Measurements from ENCODE around the gene TLK1. TPM values are rescaled to one million over a fixed set of nuclear protein-coding genes. Genes with fewer than 3 reads are reported as not detected.

The TLK1 gene
- total and polyA plus RNA-seq, 10 of the 15 experiments (the other 5 are each of a cell fraction or from before 2014, with no cell fraction given), result 25.1 to 126 (median 57.3) TPM

DNA sequence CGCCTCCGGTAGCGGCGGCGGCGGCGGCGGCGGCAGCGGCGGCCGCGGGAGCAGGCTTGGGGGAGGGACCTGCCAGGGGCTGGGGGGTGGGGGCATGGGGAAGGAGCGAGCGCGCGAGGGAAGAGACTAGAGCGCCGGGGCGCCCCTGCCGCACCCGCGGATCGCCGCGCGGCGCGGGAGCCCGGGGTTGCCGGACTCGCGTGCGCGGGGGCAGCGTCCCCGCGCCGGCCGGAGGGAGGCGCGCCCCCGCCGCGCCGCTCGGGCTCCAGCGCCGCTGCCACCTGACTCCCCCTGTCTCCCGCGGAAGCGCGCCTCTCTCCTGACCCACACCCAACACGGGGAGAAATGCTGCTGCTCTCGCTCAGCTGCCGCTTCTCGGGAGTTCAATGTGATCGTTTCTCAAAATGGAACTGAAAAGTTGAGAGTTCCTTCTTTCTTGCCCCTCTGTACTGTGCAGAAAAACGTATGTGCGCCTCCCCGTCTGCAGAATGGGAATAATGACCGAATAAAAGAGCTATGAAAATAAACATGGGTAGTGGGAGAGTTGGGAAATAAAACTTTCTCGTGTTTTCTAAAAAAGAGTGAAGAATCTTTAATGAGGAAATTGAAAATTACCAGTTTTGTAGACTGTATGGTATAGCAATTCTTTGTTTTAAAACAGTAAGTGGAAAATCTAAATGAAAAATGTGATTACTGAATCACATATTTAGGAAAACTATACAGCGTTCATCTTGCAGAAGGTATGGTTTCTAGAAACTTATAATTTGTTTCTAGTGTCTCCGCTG lies 455 bp upstream of the TLK1 start (continued):
- no peak for TF ChIP-seq PRDM15 (CRISPR knock-in tag; IDR thresholded peaks at IDR 0.05)
- TF ChIP-seq NR2C2 (IDR thresholded peaks at IDR 0.05; ENCODE audit: borderline replicate concordance, control insufficient read depth, insufficient read length, low read depth), result no peak
- TF ChIP-seq NFYA (IDR thresholded peaks at IDR 0.05; ENCODE audit: borderline replicate concordance, low read depth, low read length), result no peak
- peak; percentile 75 for TF ChIP-seq BACH1 (IDR thresholded peaks at IDR 0.05; ENCODE audit: borderline replicate concordance)
- TF ChIP-seq ESRRA (IDR thresholded peaks at IDR 0.05; ENCODE audit: low read length), result no peak
- TF ChIP-seq SRF (IDR thresholded peaks at IDR 0.05; ENCODE audit: low read depth in 2 of 2, low read length in 2 of 2), result no peak
- TF ChIP-seq, protein P1, sequence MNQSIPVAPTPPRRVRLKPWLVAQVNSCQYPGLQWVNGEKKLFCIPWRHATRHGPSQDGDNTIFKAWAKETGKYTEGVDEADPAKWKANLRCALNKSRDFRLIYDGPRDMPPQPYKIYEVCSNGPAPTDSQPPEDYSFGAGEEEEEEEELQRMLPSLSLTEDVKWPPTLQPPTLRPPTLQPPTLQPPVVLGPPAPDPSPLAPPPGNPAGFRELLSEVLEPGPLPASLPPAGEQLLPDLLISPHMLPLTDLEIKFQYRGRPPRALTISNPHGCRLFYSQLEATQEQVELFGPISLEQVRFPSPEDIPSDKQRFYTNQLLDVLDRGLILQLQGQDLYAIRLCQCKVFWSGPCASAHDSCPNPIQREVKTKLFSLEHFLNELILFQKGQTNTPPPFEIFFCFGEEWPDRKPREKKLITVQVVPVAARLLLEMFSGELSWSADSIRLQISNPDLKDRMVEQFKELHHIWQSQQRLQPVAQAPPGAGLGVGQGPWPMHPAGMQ (IDR thresholded peaks at IDR 0.05; ENCODE audit: borderline replicate concordance), result no peak
- peak; percentile 52 to 62; a peak in 3 of 4 replicates for TF ChIP-seq IKZF2 (IDR thresholded peaks at IDR 0.05)
- no peak for TF ChIP-seq FOXK2 (IDR thresholded peaks at IDR 0.05)
- TF ChIP-seq, protein P2, sequence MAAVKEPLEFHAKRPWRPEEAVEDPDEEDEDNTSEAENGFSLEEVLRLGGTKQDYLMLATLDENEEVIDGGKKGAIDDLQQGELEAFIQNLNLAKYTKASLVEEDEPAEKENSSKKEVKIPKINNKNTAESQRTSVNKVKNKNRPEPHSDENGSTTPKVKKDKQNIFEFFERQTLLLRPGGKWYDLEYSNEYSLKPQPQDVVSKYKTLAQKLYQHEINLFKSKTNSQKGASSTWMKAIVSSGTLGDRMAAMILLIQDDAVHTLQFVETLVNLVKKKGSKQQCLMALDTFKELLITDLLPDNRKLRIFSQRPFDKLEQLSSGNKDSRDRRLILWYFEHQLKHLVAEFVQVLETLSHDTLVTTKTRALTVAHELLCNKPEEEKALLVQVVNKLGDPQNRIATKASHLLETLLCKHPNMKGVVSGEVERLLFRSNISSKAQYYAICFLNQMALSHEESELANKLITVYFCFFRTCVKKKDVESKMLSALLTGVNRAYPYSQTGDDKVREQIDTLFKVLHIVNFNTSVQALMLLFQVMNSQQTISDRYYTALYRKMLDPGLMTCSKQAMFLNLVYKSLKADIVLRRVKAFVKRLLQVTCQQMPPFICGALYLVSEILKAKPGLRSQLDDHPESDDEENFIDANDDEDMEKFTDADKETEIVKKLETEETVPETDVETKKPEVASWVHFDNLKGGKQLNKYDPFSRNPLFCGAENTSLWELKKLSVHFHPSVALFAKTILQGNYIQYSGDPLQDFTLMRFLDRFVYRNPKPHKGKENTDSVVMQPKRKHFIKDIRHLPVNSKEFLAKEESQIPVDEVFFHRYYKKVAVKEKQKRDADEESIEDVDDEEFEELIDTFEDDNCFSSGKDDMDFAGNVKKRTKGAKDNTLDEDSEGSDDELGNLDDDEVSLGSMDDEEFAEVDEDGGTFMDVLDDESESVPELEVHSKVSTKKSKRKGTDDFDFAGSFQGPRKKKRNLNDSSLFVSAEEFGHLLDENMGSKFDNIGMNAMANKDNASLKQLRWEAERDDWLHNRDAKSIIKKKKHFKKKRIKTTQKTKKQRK (IDR thresholded peaks at IDR 0.05; ENCODE audit: low read depth, low read length), result no peak
- TF ChIP-seq EZH2 (IDR thresholded peaks at IDR 0.05; ENCODE audit: borderline replicate concordance, control insufficient read depth, low read depth, low read length), result no peak
- TF ChIP-seq, protein P3, sequence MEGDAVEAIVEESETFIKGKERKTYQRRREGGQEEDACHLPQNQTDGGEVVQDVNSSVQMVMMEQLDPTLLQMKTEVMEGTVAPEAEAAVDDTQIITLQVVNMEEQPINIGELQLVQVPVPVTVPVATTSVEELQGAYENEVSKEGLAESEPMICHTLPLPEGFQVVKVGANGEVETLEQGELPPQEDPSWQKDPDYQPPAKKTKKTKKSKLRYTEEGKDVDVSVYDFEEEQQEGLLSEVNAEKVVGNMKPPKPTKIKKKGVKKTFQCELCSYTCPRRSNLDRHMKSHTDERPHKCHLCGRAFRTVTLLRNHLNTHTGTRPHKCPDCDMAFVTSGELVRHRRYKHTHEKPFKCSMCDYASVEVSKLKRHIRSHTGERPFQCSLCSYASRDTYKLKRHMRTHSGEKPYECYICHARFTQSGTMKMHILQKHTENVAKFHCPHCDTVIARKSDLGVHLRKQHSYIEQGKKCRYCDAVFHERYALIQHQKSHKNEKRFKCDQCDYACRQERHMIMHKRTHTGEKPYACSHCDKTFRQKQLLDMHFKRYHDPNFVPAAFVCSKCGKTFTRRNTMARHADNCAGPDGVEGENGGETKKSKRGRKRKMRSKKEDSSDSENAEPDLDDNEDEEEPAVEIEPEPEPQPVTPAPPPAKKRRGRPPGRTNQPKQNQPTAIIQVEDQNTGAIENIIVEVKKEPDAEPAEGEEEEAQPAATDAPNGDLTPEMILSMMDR (IDR thresholded peaks at IDR 0.05 in 2 of 3, conservative IDR thresholded peaks at IDR 0.05 in 1 of 3; ENCODE audit: control insufficient read depth in 2 of 3, extremely low read depth in 1 of 3, insufficient read depth in 1 of 3, low read depth in 3 of 3, low read length in 3 of 3), result peak in 2 of 3 experiments; percentile 2 to 35; a peak in 1 of 6 replicates
